SU-DHL-6 (cell line): Measurements from ENCODE around the gene ROCK2.

Experiments
- EZH2phosphoT487 ChIP-seq: fragments of 200-600 bp; sonication (generic), shearing (Covaris generic); conservative IDR thresholded peaks from 2 replicates; pipeline ENCODE4 v1.6.1; 2018; ENCODE audit warnings: mild to moderate bottlenecking, antibody characterized with exemption, low read length, moderate library complexity, mixed read lengths
- TF ChIP-seq, protein P1 (sequence below): fragments of 200-600 bp; sonication (generic); IDR thresholded peaks from one replicate; pipeline ENCODE4 v1.5.1; 2017; ENCODE audit warnings: antibody characterized with exemption, mild to moderate bottlenecking, low read length, moderate library complexity; ENCODE audit not compliant: insufficient read depth, poor library complexity, severe bottlenecking

DNA sequence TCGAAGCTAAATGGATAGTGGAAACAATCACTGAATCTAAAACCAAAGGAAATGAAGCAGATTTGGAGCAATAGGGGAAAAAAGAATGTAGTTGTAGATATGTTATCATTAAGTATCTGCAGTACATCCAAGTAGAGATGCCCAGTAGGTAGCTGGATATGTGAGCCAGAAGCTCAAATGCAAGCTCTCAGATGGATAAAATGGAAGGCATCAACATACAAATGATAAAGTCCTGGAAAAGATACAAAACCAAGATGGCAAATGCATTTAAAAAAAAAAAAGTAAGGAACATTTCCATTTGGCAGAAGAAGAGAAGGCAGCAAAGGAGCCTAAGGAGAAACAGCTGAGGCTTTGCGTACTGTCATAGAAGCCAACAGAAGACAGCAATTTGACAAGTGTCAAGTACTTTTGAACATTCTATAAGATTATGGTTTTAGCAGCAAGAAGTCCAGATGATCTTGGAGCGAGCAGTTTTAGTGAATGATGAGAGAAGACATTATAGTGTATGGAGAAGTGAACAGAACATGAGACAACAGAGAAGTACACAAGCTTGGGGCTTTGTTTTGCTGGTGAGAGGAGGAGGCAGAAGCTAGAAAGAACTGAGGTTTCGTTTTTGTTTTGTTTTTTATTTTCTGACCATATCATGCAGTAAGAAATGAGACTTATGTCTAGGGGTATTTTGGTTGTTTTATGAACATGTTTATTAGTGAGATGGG lies 18.3 kb downstream of the ROCK2 start:
- TF ChIP-seq, protein P1, sequence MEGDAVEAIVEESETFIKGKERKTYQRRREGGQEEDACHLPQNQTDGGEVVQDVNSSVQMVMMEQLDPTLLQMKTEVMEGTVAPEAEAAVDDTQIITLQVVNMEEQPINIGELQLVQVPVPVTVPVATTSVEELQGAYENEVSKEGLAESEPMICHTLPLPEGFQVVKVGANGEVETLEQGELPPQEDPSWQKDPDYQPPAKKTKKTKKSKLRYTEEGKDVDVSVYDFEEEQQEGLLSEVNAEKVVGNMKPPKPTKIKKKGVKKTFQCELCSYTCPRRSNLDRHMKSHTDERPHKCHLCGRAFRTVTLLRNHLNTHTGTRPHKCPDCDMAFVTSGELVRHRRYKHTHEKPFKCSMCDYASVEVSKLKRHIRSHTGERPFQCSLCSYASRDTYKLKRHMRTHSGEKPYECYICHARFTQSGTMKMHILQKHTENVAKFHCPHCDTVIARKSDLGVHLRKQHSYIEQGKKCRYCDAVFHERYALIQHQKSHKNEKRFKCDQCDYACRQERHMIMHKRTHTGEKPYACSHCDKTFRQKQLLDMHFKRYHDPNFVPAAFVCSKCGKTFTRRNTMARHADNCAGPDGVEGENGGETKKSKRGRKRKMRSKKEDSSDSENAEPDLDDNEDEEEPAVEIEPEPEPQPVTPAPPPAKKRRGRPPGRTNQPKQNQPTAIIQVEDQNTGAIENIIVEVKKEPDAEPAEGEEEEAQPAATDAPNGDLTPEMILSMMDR, result no peak
- no peak for TF ChIP-seq EZH2phosphoT487
